Astrocyte (in vitro differentiated cells and primary cell): ENCODE measurements around the gene TIMM13. TPM values are rescaled to one million over a fixed set of nuclear protein-coding genes. Genes with fewer than 3 reads are reported as not detected.

Source experiments
- DNase-seq: peaks from one replicate; pipeline ENCODE4 v3.0.0-alpha.2; 2010; ENCODE audit warnings: low read depth
- FAIRE-seq: peaks from 2 replicates; lab custom pipeline; 2011; peaks lifted over from hg19 to GRCh38; lab: Jason Lieb, UNC
- H2AFZ ChIP-seq: 2 replicates; pipeline ENCODE4 v1.6.0; 2012; ENCODE audit warnings: low read depth, low read length, inconsistent platforms
- H3K27ac ChIP-seq: 2 replicates; pipeline ENCODE4 v1.5.1; 2011; ENCODE audit warnings: low read depth, low read length, inconsistent platforms
- H3K27me3 ChIP-seq: 2 replicates; pipeline ENCODE4 v1.6.0; 2011; ENCODE audit warnings: low read length, inconsistent platforms; ENCODE audit not compliant: insufficient read depth
- H3K36me3 ChIP-seq: 2 replicates; pipeline ENCODE4 v1.5.1; 2011; ENCODE audit warnings: low read length, inconsistent platforms; ENCODE audit not compliant: insufficient read depth
- H3K4me1 ChIP-seq: 2 replicates; pipeline ENCODE4 v1.5.1; 2011; ENCODE audit warnings: low read length, inconsistent platforms; ENCODE audit not compliant: insufficient read depth
- H3K4me2 ChIP-seq: 2 replicates; pipeline ENCODE4 v1.6.0; 2012; ENCODE audit warnings: low read length, inconsistent platforms
- H3K4me3 ChIP-seq: 2 replicates; pipeline ENCODE4 v1.5.1; 2011; ENCODE audit warnings: low read depth, mild to moderate bottlenecking, low read length, inconsistent platforms; ENCODE audit not compliant: insufficient read depth
- H3K79me2 ChIP-seq: 2 replicates; pipeline ENCODE4 v1.6.0; 2012; ENCODE audit warnings: mild to moderate bottlenecking, low read length, inconsistent platforms; ENCODE audit not compliant: insufficient read depth
- H3K9ac ChIP-seq: 2 replicates; pipeline ENCODE4 v1.6.0; 2012; ENCODE audit warnings: mild to moderate bottlenecking, low read length, inconsistent platforms
- H3K9me3 ChIP-seq: 2 replicates; pipeline ENCODE4 v1.5.1; 2012; ENCODE audit warnings: low read depth, mild to moderate bottlenecking, low read length, inconsistent platforms; ENCODE audit not compliant: insufficient read depth
- H4K20me1 ChIP-seq: 2 replicates; pipeline ENCODE4 v1.6.0; 2012; ENCODE audit warnings: low read length, inconsistent platforms; ENCODE audit not compliant: insufficient read depth
- H3K27ac Mint-ChIP-seq: one replicate; pipeline ENCODE4 v1.8.0; 2021; ENCODE audit warnings: mild to moderate bottlenecking, mixed read lengths; ENCODE audit not compliant: unreplicated experiment
- H3K27me3 Mint-ChIP-seq: one replicate; pipeline ENCODE4 v1.8.0; 2021; ENCODE audit warnings: low read depth, mixed read lengths; ENCODE audit not compliant: unreplicated experiment
- H3K36me3 Mint-ChIP-seq: one replicate; pipeline ENCODE4 v1.8.0; 2021; ENCODE audit warnings: low read depth, mixed read lengths; ENCODE audit not compliant: unreplicated experiment
- H3K4me1 Mint-ChIP-seq: one replicate; pipeline ENCODE4 v1.8.0; 2021; ENCODE audit warnings: low read depth, mixed read lengths; ENCODE audit not compliant: unreplicated experiment
- H3K4me3 Mint-ChIP-seq: one replicate; pipeline ENCODE4 v1.8.0; 2021; ENCODE audit warnings: mild to moderate bottlenecking, moderate library complexity, mixed read lengths; ENCODE audit not compliant: unreplicated experiment
- H3K9me3 Mint-ChIP-seq: one replicate; pipeline ENCODE4 v1.8.0; 2021; ENCODE audit warnings: mild to moderate bottlenecking, mixed read lengths; ENCODE audit not compliant: unreplicated experiment
- EZH2 ChIP-seq: IDR thresholded peaks from 2 replicates; pipeline ENCODE4 v1.6.1; 2012; ENCODE audit warnings: mild to moderate bottlenecking, low read length, inconsistent platforms; ENCODE audit not compliant: insufficient read depth
- total RNA-seq: library from RNA; stranded (reverse); gene quantifications from 2 replicates; pipeline ENCODE4 v1.2.1, GENCODE V29; 2021
- TF ChIP-seq, protein P1 (sequence below): IDR thresholded peaks from 2 replicates; pipeline ENCODE4 v1.5.1; 2011; ENCODE audit warnings: low read depth, mild to moderate bottlenecking, inconsistent platforms, low read length, moderate library complexity; ENCODE audit not compliant: insufficient read depth

The TIMM13 gene
- total RNA-seq, 1 donor from 2014 or later, result 105 TPM

DNA sequence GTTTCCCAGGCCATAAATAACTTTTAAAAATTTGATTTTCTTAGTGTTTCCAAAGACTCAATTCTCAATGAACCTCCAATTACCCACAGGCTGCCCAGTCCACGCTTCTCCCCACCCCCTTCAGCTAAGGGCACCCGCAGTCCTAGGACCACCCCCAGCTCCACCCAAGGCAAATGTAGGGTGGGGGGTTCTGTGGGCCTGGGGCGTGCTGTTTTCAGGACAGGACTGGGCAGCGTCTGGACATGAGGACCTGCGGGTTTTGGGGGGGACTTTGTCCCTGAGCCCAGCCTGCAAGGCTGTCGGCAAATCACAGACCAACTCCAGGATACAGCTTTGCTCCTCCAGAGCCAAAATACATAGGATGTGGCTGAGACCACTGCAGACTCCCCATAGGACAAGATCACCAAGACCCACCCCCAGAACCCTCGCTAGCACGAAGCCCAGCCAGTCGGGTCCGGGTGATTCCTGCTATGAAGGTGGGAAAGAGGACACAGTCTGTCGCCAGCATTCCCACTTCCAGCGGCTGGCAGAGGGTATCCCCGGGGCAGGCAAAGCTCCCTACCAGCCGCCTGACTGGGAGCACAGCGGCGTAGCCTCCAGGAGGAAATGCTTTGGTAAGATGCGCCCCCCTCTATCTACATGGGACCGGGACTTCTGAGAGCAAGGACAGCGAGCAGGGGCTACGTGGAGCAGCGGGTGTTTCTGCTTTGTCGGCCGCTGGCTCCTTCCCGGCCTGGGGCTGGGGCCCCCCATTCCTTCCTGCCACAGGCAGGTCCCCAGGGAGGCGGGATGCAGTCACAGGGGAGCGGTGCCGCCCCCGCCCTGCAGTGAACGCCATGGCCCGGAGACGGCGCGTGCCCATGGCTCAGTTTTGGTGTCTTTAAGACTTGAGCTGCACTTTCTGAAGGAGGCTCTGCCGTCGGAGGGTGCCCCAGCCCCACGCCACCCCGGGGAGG is 1.6 kb upstream of the TIMM13 start:
- H3K79me2 ChIP-seq, result peaks cover 31% of the 10 kb centered on the region
- peaks cover 4% of the 10 kb centered on the region for H3K4me1 Mint-ChIP-seq
- peaks cover 19% of the 10 kb centered on the region for H4K20me1 ChIP-seq
- FAIRE-seq, result no peak
- no peak overlapping the region for H2AFZ ChIP-seq
- peaks cover 2% of the 10 kb centered on the region for H3K36me3 Mint-ChIP-seq
- no peak overlapping the region for H3K27ac ChIP-seq
- DNase-seq, result no peak
- H3K4me2 ChIP-seq, result peak overlapping the region; percentile 94
- peaks cover 21% of the 10 kb centered on the region for H3K4me1 ChIP-seq
- no peaks in the 10 kb centered on the region for H3K27me3 Mint-ChIP-seq
- H3K4me3 Mint-ChIP-seq, result no peak overlapping the region
- peak overlapping the region; percentile 14 for H3K9ac ChIP-seq
- peaks cover 5% of the 10 kb centered on the region for H3K36me3 ChIP-seq
- TF ChIP-seq EZH2, result no peak
- TF ChIP-seq, protein P1, sequence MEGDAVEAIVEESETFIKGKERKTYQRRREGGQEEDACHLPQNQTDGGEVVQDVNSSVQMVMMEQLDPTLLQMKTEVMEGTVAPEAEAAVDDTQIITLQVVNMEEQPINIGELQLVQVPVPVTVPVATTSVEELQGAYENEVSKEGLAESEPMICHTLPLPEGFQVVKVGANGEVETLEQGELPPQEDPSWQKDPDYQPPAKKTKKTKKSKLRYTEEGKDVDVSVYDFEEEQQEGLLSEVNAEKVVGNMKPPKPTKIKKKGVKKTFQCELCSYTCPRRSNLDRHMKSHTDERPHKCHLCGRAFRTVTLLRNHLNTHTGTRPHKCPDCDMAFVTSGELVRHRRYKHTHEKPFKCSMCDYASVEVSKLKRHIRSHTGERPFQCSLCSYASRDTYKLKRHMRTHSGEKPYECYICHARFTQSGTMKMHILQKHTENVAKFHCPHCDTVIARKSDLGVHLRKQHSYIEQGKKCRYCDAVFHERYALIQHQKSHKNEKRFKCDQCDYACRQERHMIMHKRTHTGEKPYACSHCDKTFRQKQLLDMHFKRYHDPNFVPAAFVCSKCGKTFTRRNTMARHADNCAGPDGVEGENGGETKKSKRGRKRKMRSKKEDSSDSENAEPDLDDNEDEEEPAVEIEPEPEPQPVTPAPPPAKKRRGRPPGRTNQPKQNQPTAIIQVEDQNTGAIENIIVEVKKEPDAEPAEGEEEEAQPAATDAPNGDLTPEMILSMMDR, result no peak
- H3K9me3 ChIP-seq, result no peaks in the 10 kb centered on the region
- H3K27me3 ChIP-seq, result no peaks in the 10 kb centered on the region
- no peaks in the 10 kb centered on the region for H3K9me3 Mint-ChIP-seq
- H3K4me3 ChIP-seq, result no peak overlapping the region
- H3K27ac Mint-ChIP-seq, result no peak overlapping the region

DNA sequence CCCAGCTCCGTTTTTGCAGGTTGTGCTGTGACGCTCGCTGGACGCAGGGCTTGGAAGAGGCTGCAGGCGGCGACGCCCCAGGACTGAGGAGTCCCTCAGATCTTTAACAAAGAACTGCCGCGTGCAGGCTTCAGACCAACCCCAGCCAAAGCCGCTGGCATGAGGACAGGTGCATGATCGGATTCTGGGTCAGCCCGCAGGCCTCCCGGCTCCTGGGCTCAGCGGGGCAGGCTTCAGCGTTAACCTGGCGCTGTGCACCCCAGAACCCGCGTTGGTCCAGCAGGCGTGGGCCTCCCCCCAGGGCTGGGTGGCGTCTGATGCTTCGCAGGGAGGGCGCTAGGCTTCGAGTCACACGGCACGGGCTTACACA is 920 bp upstream of the TIMM13 start:
- Histone ChIP-seq H3K9me3 (no peaks in the 10 kb centered on the region), H3K4me2 (peak overlapping the region; percentile 94), H3K27ac (no peak overlapping the region), H2AFZ (no peak overlapping the region), H3K36me3 (peaks cover 5% of the 10 kb centered on the region), H3K27me3 (no peaks in the 10 kb centered on the region), H4K20me1 (peaks cover 22% of the 10 kb centered on the region), H3K9ac (no peak overlapping the region), H3K4me3 (peak overlapping the region; percentile 81), H3K4me1 (peaks cover 21% of the 10 kb centered on the region), H3K79me2 (peaks cover 38% of the 10 kb centered on the region)
- Mint-ChIP-seq H3K9me3 (no peaks in the 10 kb centered on the region), H3K4me1 (peaks cover 4% of the 10 kb centered on the region), H3K36me3 (peaks cover 2% of the 10 kb centered on the region), H3K4me3 (peak overlapping the region; percentile 92), H3K27ac (peak overlapping the region; percentile 96), H3K27me3 (no peaks in the 10 kb centered on the region)
- no peak for FAIRE-seq
- TF ChIP-seq, protein P1, result no peak
- no peak for TF ChIP-seq EZH2
- no peak for DNase-seq
